ENCODE results near the gene PAPOLG. TPM values are rescaled to one million over a fixed set of nuclear protein-coding genes. Genes with fewer than 3 reads are reported as not detected.

PAPOLG gene
- total and polyA plus RNA-seq, 2 of the 4 experiments (the other 2 are of a cell fraction), result 3.5 to 12.4 TPM

DNA sequence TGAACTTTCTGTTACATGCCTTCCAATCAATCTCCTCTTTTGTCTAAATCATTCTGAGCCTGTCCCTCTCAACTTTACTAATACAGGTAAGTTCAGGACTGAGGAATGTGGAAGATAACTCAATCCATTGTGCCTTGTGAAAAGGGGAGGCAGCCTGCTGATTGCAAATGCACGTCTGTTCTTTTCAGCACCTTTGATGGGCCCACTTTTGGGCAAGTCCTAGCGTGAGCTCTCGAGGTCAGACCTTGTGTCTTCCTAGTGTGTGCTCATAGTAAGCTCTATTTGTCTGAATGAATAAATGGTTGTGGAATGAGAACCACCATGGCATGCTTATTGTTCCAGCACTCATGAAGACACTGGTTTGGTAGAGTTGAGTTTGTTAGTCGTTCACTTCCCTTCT is 74.9 kb downstream of the PAPOLG start:
- CTCF ChIA-PET, result no interaction called here
- Histone ChIP-seq H3K9ac (ENCODE audit: low read depth, low read length) (no peak overlapping the region), H3K36me3 (ENCODE audit: control insufficient read depth, insufficient read depth, low read length) (no peaks in the 10 kb centered on the region), H2AFZ (replicated peaks; ENCODE audit: low read length, poor library complexity) (no peak overlapping the region), H2AK9ac (replicated peaks; ENCODE audit: low read depth, low read length, poor library complexity) (no peak overlapping the region), H3K4me1 (ENCODE audit: control insufficient read depth, insufficient read depth, low read length) (no peaks in the 10 kb centered on the region), H2BK120ac (ENCODE audit: low read depth, low read length) (no peak overlapping the region), H3K4ac (ENCODE audit: low read depth, low read length) (no peak overlapping the region), H4K91ac (ENCODE audit: insufficient read depth, low read depth, low read length) (no peak overlapping the region), H4K5ac (ENCODE audit: low read depth, low read length) (no peak overlapping the region), H3K27ac (ENCODE audit: insufficient read depth, low read length) (no peak overlapping the region), H3K4me2 (ENCODE audit: low read depth, low read length) (no peak overlapping the region), H3K18ac (ENCODE audit: low read depth, low read length) (no peak overlapping the region), H4K8ac (ENCODE audit: low read depth in 2 of 2, low read length in 2 of 2) (no peak overlapping the region), H2BK15ac (ENCODE audit: low read depth, low read length) (no peak overlapping the region), H2BK20ac (ENCODE audit: low read depth, low read length) (no peak overlapping the region), H3K9me3 (ENCODE audit: control insufficient read depth, insufficient read depth, low read length) (no peaks in the 10 kb centered on the region), H3K9me1 (ENCODE audit: insufficient read depth, low read length) (no peaks in the 10 kb centered on the region), H2BK5ac (ENCODE audit: low read depth, low read length, poor library complexity, severe bottlenecking) (no peak overlapping the region), H3K27me3 (ENCODE audit: control insufficient read depth, insufficient read depth, low read length) (peaks cover 24% of the 10 kb centered on the region), H3K14ac (replicated peaks; ENCODE audit: low read depth, low read length) (no peak overlapping the region), H3K56ac (ENCODE audit: extremely low read depth, insufficient read depth, low read length) (no peak overlapping the region), H3K79me1 (ENCODE audit: low read depth in 1 of 2, low read length in 2 of 2) (no peaks in the 10 kb centered on the region), H4K20me1 (ENCODE audit: insufficient read depth, low read length) (no peaks in the 10 kb centered on the region), H3K23ac (ENCODE audit: low read depth, low read length) (no peak overlapping the region), H3K4me3 (ENCODE audit: insufficient read depth, low read depth, low read length) (no peak overlapping the region), H2AK5ac (ENCODE audit: low read depth, low read length) (no peak overlapping the region)
- TF ChIP-seq CHD1 (IDR thresholded peaks at IDR 0.05; ENCODE audit: low read depth, low read length) (no peak), MXI1 (IDR thresholded peaks at IDR 0.05; ENCODE audit: borderline replicate concordance, low read depth, low read length) (no peak), CEBPB (IDR thresholded peaks at IDR 0.05; ENCODE audit: low read depth, low read length) (no peak), RFX5 (IDR thresholded peaks at IDR 0.05; ENCODE audit: low read depth, low read length) (no peak)
- POLR2A ChIA-PET (ENCODE audit: unreplicated experiment), result no interaction called here
- ATAC-seq (ENCODE audit: low read depth) (no peak), DNase-seq (no peak)
- BruUV-seq (replicated peaks), result no TSS peak
- no CpG with 5 or more reads among the region's 4 CpGs for WGBS, 2 experiments (ENCODE audit: extremely low coverage in 2 of 2, insufficient read length in 1 of 2)
- intact Hi-C loops (cut with micrococcal nuclease) (no loop called here), in situ Hi-C loops (cut with MboI; ENCODE audit: low sequenced_read_pairs) (no loop called here), dilution Hi-C loops (cut with HindIII; ENCODE audit: low sequenced_read_pairs, unreplicated experiment) (no loop called here)
